A549 (cell line): ENCODE data around the gene SLC24A4.

ENCODE experiments used
- CEBPB ChIP-seq, 2 experiments: fragments of >200 bp in 1 of 2; sonication (Bioruptor Twin) in 1 of 2; formaldehyde crosslinking in 1 of 2; IDR thresholded peaks; 2 replicates each; pipeline ENCODE4 v1.6.1; 2012 to 2016
- POLR2A ChIP-seq: IDR thresholded peaks from 2 replicates; pipeline ENCODE4 v1.6.1; 2012; ENCODE audit warnings: mild to moderate bottlenecking, low read length
- TF ChIP-seq, protein P1 (sequence below): fragments of >200 bp; sonication (Bioruptor Twin); formaldehyde crosslinking; IDR thresholded peaks from 3 replicates; pipeline ENCODE4 v1.5.1; 2016
- TF ChIP-seq, protein P2 (sequence below): IDR thresholded peaks from 2 replicates; pipeline ENCODE4 v1.6.1; 2012; ENCODE audit warnings: low read depth, borderline replicate concordance

DNA sequence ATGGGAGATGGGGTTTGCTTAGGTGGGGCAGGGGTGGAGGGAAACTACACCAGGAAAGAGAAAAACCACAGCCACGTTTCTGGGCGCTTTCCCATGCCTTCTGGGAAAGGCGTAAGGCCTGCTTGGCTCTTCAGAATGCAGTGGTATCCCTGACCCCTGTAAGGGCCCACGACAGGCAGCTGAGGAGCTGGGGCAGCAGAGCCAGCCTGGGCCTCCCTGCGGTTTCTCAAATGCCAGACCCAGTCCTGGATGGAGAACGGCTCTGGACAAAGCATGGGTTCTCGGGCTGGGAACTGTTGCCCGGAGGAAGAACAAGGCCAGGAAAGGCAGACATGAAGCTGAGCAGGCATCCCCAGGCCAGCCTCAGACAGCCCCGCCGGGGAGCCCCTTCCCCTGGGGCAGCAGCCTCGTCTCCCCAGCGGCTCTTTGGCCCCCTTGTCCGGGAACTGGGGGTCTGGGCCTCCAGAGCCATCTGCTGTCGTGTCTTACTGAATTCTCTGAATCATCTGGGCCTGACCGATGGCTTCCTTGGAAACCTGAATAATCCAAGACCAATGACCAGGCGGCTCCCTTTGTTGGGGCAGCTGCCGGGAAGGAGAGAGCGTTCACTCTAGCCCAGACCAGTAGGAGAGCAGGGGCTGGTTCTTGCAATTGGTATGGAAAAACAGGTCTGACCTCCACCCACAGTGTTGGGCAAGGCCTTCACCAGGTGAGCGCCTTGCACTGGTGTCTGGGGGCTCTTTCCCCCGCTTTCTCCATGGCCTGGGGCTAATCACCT lies 126.6 kb downstream of the SLC24A4 start:
- TF ChIP-seq CEBPB (IDR thresholded peaks at IDR 0.05) (no peak), POLR2A (no peak)
- TF ChIP-seq, protein P1, sequence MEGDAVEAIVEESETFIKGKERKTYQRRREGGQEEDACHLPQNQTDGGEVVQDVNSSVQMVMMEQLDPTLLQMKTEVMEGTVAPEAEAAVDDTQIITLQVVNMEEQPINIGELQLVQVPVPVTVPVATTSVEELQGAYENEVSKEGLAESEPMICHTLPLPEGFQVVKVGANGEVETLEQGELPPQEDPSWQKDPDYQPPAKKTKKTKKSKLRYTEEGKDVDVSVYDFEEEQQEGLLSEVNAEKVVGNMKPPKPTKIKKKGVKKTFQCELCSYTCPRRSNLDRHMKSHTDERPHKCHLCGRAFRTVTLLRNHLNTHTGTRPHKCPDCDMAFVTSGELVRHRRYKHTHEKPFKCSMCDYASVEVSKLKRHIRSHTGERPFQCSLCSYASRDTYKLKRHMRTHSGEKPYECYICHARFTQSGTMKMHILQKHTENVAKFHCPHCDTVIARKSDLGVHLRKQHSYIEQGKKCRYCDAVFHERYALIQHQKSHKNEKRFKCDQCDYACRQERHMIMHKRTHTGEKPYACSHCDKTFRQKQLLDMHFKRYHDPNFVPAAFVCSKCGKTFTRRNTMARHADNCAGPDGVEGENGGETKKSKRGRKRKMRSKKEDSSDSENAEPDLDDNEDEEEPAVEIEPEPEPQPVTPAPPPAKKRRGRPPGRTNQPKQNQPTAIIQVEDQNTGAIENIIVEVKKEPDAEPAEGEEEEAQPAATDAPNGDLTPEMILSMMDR: no peak
- TF ChIP-seq, protein P2, sequence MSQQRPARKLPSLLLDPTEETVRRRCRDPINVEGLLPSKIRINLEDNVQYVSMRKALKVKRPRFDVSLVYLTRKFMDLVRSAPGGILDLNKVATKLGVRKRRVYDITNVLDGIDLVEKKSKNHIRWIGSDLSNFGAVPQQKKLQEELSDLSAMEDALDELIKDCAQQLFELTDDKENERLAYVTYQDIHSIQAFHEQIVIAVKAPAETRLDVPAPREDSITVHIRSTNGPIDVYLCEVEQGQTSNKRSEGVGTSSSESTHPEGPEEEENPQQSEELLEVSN: no peak
